T-helper 22 cell (primary cell): Measurements from ENCODE around the gene CACNG1.

Experiments used
- DNase-seq: peaks from one replicate; pipeline ENCODE4 v3.0.0-alpha.2; 2020; ENCODE audit warnings: low read depth

CACNG1 gene

GRCh38 chr17:67044016-67044772, at the start of gene CACNG1:
Gene CACNG1 (plus strand): TSS chr17:67044554. CDS start chr17:67044661, 107 bp downstream.
- DNase-seq: no peak

DNA sequence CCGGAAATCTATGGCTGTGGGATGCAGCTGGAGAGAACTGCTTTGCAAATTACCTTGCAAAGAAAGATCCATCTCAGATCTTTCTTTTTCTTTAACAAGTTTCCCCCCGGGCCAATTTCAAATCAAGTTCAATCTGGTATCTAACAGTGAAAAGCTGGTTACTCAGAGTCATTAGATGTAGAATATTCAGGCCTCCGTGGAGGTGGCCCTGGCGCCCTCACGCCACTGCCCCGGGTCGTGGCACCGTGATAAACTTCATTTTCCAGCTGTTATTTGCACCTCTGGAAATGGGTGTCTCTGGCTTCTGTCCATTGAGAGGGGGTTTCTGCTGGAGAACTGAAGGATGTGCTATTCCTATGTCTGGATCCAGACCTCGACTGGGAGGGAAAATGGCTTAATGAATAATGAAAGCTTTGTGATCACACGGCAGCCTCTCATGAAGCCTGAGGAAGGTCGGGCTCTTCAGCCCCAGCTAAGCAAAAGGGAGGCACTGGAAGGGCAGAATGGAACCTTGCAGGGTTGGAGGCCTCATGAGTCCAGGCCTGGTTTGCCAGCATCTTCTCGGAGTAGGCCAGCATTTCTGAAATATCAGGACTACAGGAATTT, 49.3 kb upstream of the CACNG1 start:
- DNase-seq: no peak

- no peak for DNase-seq
These were observed 48.4 kb upstream of the CACNG1 start for GRCh38 chr17:66995944-66996343.

DNA sequence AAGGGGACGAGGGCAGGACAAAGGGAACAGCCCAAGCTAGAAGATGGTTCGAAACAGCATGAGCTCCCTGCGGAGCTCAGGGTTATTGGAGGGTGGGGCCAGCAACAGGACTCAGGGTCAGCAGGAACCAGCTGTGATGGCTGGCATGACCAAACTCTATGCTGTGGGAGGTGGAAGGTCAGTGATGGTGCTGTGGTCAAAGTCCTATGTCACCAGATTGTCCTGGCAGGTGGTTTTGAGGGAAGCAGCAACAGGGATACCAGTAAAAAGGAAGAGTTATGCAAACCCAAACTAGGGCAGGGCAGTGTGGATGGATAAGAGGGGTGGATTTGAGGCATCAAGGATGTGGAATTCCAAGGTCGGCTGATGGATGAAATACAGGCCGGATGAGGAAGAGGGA, 47.4 kb upstream of the CACNG1 start:
- no peak for DNase-seq

GRCh38 chr17:67003231-67003630, 41.1 kb upstream of the CACNG1 start:
- no peak for DNase-seq

DNA sequence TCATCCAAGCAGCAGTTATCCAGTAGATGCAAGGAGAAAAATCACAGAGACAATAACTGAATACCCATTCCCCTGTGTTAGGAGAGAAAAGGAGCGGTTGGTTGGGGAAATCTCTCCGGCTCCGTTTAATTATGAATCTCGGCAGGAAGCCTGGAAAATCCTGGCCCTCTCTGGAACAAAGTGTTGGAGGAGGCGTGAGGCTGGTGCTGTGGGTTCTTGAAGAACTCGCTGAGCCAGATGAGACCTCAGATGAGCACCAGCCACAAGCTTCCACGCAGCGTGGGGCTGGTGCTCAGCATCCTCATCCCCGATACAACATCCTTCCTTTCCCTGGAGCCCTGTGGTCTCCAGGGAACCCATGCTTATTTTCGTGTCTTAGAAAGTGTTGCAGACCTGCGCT, 40.2 kb upstream of the CACNG1 start:
- no peak for DNase-seq

GRCh38 chr17:67007266-67007665, 37.1 kb upstream of the CACNG1 start:
- no peak for DNase-seq

GRCh38 chr17:67008101-67008500, 36.3 kb upstream of the CACNG1 start:
- DNase-seq: no peak

DNA sequence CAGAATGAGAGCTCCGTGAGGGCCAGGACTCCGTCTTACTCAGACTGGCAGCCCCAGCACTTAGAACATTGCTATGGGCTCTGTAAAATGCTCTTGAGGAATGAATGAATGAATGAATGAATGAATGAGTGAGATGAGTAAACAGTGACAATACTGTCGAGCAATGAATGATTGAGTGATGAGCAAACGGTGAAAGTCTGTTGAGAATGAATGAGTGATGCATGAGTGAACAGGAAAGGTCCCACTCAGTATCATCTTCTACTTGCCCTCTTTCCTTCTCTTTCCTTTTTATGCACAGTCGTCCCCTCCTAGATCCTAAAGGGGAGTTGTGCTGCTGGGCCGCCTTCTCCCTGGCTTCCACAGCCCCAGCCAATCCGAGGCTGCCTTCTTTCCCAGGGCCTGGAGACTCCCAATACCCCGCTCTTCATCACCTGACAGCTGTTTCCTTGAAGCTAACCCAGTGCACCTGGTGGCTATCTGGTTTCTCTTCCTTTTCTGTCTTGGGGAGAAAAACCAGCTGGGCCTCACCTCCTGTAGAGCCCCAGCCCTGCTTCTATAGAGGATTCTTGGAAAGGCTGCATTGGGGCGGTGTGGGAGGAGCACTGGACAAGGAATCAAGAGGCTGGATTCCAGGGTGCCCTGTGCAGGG, 32.7 kb upstream of the CACNG1 start:
- DNase-seq: no peak

DNA sequence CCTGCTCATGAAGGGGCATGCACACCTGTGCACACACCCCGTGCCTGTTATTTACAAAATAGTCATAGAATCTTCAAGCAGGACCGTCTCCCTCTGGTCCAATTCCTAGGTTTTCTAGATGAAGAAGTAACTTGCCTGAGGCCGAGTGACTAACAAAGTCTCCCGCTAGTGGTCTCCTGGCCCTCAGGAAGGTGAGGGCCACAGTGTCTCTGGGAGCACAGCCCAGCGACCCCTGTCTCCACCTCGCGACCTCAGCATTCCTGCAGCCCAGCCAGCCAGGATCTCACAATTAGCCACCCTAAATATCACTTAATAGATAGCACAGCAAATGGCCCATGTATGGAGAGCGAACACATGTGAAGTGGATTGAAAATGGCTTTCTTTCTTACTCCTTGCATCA, 30.5 kb upstream of the CACNG1 start:
- no peak for DNase-seq

GRCh38 chr17:67015001-67015400, 29.4 kb upstream of the CACNG1 start:
- no peak for DNase-seq

DNA sequence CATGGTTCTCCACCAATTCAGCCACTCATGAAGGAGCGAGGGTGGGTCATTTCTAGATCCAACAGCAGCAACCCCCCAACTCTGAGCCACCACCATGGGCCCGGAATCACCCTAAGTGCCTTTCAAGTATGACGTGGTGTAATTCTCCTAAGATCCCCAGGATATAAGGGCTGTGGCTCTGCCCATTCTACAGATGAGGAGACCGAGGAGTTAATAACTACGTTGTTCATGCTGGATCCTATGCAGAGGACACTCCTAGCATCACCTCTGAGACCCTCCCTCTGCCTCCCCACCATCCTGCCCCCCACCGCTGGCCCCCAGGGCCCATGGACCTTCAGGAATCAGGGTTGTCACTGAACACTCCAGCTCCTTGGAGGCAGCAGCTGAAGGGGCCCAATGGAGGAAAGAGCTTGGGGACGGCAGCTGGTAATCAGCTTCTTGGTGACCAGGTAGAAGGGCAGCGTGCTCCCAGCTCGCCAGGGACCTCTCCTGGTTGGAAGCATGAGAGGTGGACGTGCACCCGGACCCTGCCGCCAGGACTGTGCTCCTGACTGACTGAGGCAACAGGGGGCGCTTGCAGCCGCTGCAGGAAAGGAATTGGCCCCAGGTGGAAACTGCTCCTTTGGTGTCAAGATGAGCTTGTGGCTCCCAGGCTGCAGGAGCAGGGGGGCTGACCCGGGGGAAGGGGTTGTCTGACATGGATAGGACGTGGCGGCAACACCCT, 28.2 kb upstream of the CACNG1 start:
- no peak for DNase-seq

GRCh38 chr17:67017910-67018309, 26.4 kb upstream of the CACNG1 start:
- DNase-seq: no peak

- DNase-seq: no peak
These were observed 25.6 kb upstream of the CACNG1 start for GRCh38 chr17:67018471-67019434.

GRCh38 chr17:67019809-67020208, 24.5 kb upstream of the CACNG1 start:
- no peak for DNase-seq

DNA sequence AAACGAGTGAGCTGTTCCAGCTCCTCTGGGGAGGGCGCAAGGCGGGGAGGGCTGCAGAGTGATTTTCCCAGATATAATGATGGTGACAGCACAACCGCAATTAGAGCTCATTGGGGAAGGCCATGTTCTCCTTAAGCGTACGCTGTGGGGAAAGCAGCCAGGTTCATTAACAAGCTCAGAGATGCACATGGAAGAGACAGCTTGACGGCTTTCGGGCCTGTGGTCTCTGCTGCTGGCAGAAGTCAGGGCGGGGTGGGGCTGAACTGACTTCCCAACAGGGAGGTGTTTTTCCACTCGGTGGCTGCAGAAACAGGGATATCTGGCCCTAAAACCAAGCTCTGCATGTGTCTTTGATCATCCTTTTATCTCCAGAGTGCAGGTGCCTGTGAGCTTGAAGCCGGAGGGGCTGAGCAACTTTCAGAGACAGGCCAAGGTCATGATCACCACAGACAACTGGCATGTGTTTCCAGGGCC, 24.0 kb upstream of the CACNG1 start:
- no peak for DNase-seq

GRCh38 chr17:67021196-67021595, 23.2 kb upstream of the CACNG1 start:
- no peak for DNase-seq

- DNase-seq: no peak
These were observed 22.5 kb upstream of the CACNG1 start for GRCh38 chr17:67021743-67022450.

DNA sequence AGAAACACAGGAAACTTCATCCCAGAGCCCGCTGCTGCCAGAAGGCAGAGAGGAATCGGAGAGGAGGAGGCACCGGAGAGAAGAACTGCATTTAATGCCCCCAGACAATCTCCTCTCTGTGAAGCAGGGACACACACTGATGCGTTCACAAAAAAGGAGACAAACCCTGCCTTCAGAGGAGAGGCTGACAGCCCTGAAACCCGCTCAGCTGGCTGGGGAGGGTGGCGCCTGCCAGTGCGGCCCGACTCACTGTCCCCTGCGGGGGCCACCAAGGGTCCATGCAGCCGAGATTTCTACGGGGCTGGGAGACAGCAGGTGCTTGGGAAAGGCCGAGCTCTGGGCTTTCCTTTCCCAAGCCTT, 21.9 kb upstream of the CACNG1 start:
- no peak for DNase-seq

DNA sequence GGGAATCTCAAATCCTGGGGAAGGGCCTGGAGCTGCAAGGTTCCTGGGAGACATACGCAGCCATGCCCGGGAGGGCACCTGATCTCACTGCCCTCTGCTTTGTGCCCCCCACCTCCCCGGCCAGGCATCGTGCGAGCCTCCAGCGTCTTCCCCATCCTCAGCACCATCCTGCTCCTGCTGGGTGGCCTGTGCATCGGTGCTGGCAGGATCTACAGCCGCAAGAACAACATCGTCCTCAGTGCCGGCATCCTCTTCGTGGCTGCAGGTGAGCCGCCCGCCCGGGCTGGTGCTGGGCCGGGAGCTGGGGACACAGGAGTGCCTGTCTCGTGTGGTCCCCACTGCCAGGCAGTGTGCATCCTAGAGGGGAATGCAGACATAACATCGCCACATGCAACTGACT, 19.6 kb upstream of the CACNG1 start:
- no peak for DNase-seq
